CMK (cell line): ENCODE results near the gene SHISA8.

Source experiments
- DNase-seq: peaks from one replicate; pipeline ENCODE4 v3.0.0-alpha.2; 2010; ENCODE audit warnings: low read depth

SHISA8 gene

GRCh38 chr22:41933411-41934177 lies 18.7 kb upstream of the SHISA8 start:
- no peak for DNase-seq

GRCh38 chr22:41932353-41932752 lies 17.5 kb upstream of the SHISA8 start:
- no peak for DNase-seq

GRCh38 chr22:41931701-41932269 lies 16.9 kb upstream of the SHISA8 start:
- DNase-seq, result no peak

- DNase-seq, result no peak
Measured at GRCh38 chr22:41929418-41929810, 14.5 kb upstream of the SHISA8 start.

- no peak for DNase-seq
Measured at GRCh38 chr22:41928593-41929417, 13.9 kb upstream of the SHISA8 start.

- DNase-seq, result no peak
Measured at GRCh38 chr22:41927813-41928212, 12.9 kb upstream of the SHISA8 start.

GRCh38 chr22:41925783-41926460 lies 11.0 kb upstream of the SHISA8 start:
- peak; percentile 58 for DNase-seq

- DNase-seq, result no peak
Measured at GRCh38 chr22:41923595-41924276, 8.9 kb upstream of the SHISA8 start.

- no peak for DNase-seq
Measured at GRCh38 chr22:41922940-41923594, 8.2 kb upstream of the SHISA8 start.

- no peak for DNase-seq
Measured at GRCh38 chr22:41922328-41922727, 7.5 kb upstream of the SHISA8 start.

GRCh38 chr22:41920271-41920976 lies 5.5 kb upstream of the SHISA8 start:
- DNase-seq, result no peak

GRCh38 chr22:41919357-41920224 lies 4.7 kb upstream of the SHISA8 start:
- DNase-seq, result no peak

- no peak for DNase-seq
Measured at GRCh38 chr22:41917903-41918791, 3.3 kb upstream of the SHISA8 start.

- no peak for DNase-seq
Measured at GRCh38 chr22:41917375-41917902, 2.6 kb upstream of the SHISA8 start.

GRCh38 chr22:41916745-41917358 lies 2.0 kb upstream of the SHISA8 start:
- DNase-seq, result no peak

- DNase-seq, result no peak
Measured at GRCh38 chr22:41915786-41916493, 1.1 kb upstream of the SHISA8 start.

- DNase-seq, result no peak
Measured at GRCh38 chr22:41914611-41915034, 251 bp downstream of the SHISA8 start.
